SIG-M5 treated with dmso at 0.1 percent for 504 hours (cell line): ENCODE measurements around the gene TTC17.
A peak's percentile ranks its signal among the peaks of the same experiment; 100 is the strongest.
"Not testable (repeated sequence)": the region's sequence is repeated elsewhere in the genome, so short reads cannot be mapped to it uniquely, and the experiment has no call there.

Experiments
- DNase-seq: peaks from one replicate; lab custom pipeline; 2025; ENCODE audit not compliant: unreplicated experiment; lab: John Stamatoyannopoulos, UW

Gene TTC17

GRCh38 chr11:43381802-43382201, 23.1 kb downstream of the TTC17 start:
- no peak for DNase-seq

GRCh38 chr11:43382614-43383013, 23.9 kb downstream of the TTC17 start:
- no peak for DNase-seq

DNA sequence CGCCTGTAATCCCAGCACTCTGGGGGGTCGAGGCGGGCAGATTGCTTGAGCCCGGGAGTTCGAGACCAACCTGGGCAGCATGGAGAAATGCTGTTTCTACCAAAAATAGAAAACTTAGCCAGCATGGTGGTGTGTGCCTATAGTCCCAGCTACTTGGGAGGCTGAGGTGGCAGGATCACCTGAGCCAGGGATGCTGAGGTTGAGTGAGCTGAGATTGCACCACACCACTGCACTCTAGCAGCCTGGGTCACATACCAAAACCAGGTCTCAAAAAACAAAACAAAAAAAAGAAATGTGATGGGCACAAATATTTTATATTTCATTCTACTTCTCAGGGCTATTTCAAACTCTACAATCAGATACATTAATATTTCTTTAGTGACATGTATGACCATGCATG, 25.7 kb downstream of the TTC17 start:
- DNase-seq, result no peak

DNA sequence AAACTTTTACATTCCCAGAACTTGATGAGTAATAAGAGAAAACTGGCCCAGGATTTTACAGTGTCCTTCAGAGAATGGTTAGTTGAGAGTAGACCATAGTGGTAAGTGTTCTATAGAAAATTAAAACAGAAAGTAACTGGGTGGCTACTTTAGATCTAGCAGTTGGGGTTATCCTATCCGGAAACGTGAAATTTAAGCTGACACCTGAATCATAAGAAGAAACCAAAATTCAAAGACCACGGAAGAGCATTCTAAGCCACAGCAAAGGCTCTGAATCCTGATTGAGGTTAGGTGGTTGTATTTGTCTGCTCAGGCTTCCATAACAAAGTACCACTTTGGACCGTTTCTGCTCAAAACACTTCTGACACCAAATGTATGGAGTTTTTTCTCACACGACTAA, 34.0 kb downstream of the TTC17 start:
- DNase-seq, result no peak

- DNase-seq, result no peak
These were observed 35.1 kb downstream of the TTC17 start for GRCh38 chr11:43393765-43394355.

GRCh38 chr11:43396617-43397016, 37.9 kb downstream of the TTC17 start:
- no peak for DNase-seq

DNA sequence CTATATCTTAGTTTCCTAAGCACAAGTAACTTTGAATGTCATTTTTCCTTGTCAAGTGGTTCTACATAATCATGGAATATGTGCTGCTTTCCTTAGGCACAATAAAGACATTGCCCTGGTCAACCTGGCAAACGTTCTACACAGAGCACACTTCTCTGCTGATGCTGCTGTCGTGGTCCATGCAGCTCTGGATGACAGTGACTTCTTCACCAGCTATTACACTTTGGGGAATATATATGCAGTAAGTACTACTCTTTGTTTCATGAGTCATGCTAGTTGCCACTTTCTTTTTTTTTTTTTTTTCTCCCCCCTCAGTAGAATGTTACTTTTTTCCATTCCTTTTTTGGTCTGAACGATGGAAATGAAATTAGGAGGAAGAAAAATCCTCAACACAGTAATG, 38.5 kb downstream of the TTC17 start:
- DNase-seq, result no peak

- DNase-seq, result no peak
These were observed 41.4 kb downstream of the TTC17 start for GRCh38 chr11:43399983-43400630.

GRCh38 chr11:43401252-43401651, 42.5 kb downstream of the TTC17 start:
- DNase-seq, result no peak

DNA sequence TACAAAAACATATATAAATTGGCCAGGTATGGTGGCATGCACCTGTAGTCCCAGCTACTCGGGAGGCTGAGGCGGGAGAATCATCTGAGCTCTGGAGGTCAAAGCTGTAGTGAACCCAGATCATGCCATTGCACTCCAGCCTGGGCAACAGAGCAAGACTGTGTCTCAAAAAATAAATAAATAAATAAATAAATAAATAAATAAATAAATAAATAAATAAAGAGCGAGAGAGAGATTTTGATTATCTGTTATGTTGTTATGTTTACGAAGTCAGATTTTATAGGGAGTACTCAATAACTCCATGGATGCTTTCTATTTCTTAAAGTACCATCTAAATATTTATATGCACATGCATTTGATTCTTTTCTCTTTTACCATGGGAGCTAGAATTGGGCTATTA, 43.1 kb downstream of the TTC17 start:
- DNase-seq, result not testable (repeated sequence)

GRCh38 chr11:43403357-43404231, 44.9 kb downstream of the TTC17 start:
- DNase-seq, result no peak

- no peak for DNase-seq
These were observed 45.7 kb downstream of the TTC17 start for GRCh38 chr11:43404406-43404805.

DNA sequence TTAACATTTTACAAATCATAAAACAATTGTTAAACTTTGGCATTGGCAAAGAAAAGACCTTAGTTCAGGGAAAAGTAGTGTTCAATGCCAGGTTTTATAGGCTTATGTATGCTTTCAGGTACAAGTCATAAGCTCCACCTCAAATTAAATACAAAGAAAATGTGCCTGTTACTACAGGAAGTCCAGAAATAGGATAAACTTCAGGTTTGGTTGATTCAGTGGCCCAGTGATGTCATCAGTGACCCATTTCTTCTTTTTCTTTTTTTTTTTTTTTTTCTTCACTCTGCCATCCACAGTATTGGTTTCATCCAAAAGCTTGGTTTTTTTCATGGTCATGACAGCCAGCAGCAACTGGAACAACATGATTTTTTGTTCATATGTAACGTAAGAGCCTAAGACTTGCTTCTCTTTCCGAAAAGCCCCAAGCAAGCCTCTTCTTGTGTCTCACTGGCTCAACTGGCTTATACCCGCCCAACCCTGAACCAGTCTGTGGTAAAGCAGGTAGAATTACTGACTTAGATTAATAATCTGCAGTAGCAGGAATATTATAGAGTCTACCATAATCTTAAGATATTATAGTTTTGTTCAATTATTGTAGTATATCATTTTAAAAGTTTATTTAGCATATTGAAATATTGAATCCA, 46.2 kb downstream of the TTC17 start:
- DNase-seq, result no peak

DNA sequence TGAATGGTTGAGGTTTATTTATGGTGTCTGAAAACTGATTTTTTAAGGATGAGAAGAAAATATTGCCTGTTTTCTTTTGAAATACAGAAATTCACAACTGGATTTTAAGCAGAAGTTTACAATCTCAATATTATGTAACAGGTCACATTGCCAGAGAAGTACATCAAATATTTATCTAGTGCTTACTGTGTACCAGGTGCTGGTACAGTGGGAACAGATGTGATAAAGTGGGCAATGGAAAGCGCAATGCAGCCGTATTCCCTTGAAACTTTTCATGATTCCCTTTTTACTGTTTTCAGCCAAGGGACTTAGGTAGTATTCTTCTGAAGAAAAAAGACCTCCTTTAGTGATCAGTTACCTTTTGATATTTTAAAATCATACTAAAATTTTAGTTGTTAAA, 49.6 kb downstream of the TTC17 start:
- no peak for DNase-seq

DNA sequence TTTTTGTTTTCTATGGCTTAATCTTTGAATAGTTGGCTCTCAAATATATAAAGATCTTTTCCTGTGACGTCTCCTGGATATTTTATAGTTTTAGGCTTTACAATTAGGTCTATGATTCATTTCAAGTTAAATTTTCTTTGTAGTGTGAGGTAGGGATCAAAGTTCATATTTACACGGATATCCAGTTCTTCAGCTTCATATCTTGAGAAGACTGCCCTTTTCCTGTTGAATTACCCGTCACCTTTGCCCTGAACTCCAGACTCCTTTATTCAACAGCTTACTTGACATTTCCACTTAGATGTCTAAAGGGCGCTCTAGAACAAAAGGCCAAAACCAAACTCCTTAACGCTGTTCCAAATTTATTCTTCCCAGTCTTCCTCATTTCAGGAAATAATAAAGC, 51.7 kb downstream of the TTC17 start:
- DNase-seq, result no peak

- no peak for DNase-seq
These were observed 59.5 kb downstream of the TTC17 start for GRCh38 chr11:43418197-43418596.

DNA sequence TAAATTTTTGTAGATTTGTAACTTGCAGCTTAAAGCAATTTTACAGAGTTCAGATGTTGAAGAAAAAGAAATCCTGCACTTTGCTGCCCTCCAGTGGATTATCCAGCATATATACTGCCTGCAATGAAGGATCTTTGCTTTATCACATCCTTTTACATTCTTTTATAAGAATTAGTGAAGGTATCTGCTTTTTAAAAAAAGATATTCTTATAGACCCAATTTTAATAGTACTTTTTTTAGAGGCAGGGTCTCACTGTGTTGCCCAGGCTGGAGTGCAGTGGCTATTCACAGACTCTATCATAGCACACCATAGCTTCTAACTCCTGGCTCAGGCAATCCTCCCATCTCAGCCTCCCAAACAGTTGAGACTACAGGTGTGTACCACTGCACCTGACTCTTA, 60.7 kb downstream of the TTC17 start:
- peak; percentile 17 for DNase-seq

DNA sequence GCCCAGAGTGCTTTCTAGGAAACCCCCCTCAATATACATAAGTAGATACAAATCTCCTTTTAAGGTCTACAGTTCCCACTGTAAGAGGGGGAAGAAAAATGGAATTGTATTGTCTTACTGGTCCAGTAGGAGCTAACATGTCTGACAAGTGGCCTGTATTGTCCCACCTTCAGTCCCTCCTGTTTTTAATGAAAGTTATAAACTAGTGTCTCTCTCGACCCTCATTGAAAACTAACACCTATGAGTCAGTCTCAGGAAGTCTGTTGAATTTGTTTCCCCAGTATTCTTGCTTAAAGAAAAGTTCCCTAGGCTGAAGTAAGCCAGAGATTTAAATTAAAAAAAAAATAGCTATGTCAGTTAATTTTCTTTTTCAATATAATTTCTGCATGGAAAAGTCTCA, 69.3 kb downstream of the TTC17 start:
- DNase-seq, result no peak

GRCh38 chr11:43430916-43431315, 72.2 kb downstream of the TTC17 start:
- DNase-seq, result not testable (repeated sequence)

- no peak for DNase-seq
These were observed 76.2 kb downstream of the TTC17 start for GRCh38 chr11:43434893-43435292.

DNA sequence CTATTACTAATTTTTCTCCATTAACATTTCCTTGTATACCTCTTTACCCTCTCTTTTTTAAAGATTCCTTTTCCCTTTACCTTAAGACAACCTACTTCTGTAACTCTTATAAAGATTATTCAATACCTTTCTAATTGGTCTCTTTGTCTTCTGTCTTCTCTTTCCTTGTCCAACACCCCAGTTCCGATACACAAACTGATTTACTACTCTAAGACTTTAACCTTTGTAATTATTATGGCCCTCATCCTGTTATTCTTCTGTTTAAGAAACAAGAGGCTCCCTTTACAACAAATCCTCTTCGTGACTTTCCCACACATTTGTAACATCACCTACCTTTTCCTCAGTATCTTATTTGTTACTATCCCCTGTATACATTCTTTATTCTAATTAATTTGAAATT, 81.8 kb downstream of the TTC17 start:
- DNase-seq, result no peak

DNA sequence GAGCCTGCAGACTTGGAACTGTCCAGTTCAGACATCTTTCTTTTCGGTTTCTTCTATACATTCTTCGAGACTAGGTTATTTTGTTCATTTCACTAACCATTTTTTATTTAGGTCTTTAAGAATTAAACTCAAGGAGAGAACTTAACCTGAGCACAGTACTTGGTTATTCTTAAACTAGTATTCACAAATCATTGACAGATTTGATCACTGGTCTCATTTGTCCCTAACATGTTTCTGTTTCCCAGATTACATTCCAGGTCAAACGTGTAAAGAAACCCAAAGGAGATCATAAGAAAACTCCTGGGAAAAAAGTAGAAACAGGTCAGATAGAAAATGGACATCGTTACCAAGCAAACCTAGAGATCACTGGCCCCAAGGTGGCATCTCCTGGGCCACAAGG, 85.1 kb downstream of the TTC17 start:
- no peak for DNase-seq
